HCT116 (cell line): ENCODE results near the gene NR1H4.

ENCODE experiments used
- JUND ChIP-seq: IDR thresholded peaks from 2 replicates; pipeline ENCODE4 v1.6.1; 2012
- POLR2A ChIP-seq: IDR thresholded peaks from 2 replicates; pipeline ENCODE4 v1.7.0; 2011; ENCODE audit warnings: borderline replicate concordance; ENCODE audit not compliant: insufficient read depth, insufficient read length; ENCODE audit errors: extremely low read depth
- POLR2AphosphoS5 ChIP-seq: IDR thresholded peaks from 2 replicates; pipeline ENCODE4 v1.6.1; 2011; ENCODE audit warnings: mild to moderate bottlenecking, low read depth, low read length, moderate library complexity
- YY1 ChIP-seq: IDR thresholded peaks from 2 replicates; pipeline ENCODE4 v1.6.1; 2011; ENCODE audit warnings: low read length, low read depth, moderate library complexity, mild to moderate bottlenecking; ENCODE audit not compliant: insufficient replicate concordance; ENCODE audit errors: extremely low read depth
- TF ChIP-seq, protein P1 (sequence below): IDR thresholded peaks from 2 replicates; pipeline ENCODE4 v1.6.1; 2012; ENCODE audit warnings: low read depth
- TF ChIP-seq, protein P2 (sequence below): IDR thresholded peaks from 2 replicates; pipeline ENCODE4 v1.6.1; 2012

DNA sequence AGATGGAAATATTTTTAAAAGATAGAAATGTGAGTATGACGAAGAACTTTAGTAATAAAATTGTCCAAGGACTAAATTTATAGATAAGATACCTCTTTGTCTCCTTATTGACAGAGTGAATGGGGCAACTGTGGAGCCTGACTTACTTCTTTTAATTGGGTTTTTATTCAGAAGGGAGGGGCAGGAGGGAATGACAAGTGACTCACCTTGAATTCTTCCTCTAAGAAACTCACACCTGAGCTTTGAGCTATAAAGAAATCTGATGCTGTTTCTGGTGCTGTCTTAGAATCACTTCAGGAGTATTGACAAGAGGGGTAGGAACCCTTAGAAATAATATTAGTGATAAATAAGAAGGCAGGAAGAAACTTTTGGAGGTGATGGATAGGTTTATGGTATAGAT, 951 bp downstream of the NR1H4 start:
- TF ChIP-seq POLR2A, result no peak
- TF ChIP-seq YY1, result no peak
- TF ChIP-seq, protein P1, sequence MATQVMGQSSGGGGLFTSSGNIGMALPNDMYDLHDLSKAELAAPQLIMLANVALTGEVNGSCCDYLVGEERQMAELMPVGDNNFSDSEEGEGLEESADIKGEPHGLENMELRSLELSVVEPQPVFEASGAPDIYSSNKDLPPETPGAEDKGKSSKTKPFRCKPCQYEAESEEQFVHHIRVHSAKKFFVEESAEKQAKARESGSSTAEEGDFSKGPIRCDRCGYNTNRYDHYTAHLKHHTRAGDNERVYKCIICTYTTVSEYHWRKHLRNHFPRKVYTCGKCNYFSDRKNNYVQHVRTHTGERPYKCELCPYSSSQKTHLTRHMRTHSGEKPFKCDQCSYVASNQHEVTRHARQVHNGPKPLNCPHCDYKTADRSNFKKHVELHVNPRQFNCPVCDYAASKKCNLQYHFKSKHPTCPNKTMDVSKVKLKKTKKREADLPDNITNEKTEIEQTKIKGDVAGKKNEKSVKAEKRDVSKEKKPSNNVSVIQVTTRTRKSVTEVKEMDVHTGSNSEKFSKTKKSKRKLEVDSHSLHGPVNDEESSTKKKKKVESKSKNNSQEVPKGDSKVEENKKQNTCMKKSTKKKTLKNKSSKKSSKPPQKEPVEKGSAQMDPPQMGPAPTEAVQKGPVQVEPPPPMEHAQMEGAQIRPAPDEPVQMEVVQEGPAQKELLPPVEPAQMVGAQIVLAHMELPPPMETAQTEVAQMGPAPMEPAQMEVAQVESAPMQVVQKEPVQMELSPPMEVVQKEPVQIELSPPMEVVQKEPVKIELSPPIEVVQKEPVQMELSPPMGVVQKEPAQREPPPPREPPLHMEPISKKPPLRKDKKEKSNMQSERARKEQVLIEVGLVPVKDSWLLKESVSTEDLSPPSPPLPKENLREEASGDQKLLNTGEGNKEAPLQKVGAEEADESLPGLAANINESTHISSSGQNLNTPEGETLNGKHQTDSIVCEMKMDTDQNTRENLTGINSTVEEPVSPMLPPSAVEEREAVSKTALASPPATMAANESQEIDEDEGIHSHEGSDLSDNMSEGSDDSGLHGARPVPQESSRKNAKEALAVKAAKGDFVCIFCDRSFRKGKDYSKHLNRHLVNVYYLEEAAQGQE, result no peak
- TF ChIP-seq, protein P2, sequence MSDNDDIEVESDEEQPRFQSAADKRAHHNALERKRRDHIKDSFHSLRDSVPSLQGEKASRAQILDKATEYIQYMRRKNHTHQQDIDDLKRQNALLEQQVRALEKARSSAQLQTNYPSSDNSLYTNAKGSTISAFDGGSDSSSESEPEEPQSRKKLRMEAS, result no peak
- TF ChIP-seq JUND, result no peak
- no peak for TF ChIP-seq POLR2AphosphoS5
